Progenitor cell of endocrine pancreas (in vitro differentiated cells): Measurements from ENCODE around the gene KCNK18. TPM values are rescaled to one million over a fixed set of nuclear protein-coding genes. Genes with fewer than 3 reads are reported as not detected.
"Not testable (repeated sequence)": the region's sequence is repeated elsewhere in the genome, so short reads cannot be mapped to it uniquely, and the experiment has no call there.

Experiments
- DNase-seq: peaks from one replicate; pipeline ENCODE4 v3.0.0; 2021; ENCODE audit warnings: low spot score; ENCODE audit not compliant: unreplicated experiment
- H3K27ac Mint-ChIP-seq: 2 replicates; pipeline ENCODE4 v1.8.0; 2021; ENCODE audit warnings: mild to moderate bottlenecking, moderate library complexity, mixed read lengths
- H3K27me3 Mint-ChIP-seq: 2 replicates; pipeline ENCODE4 v1.8.0; 2021; ENCODE audit warnings: mixed read lengths
- H3K36me3 Mint-ChIP-seq: 2 replicates; pipeline ENCODE4 v1.8.0; 2022; ENCODE audit warnings: mixed read lengths; ENCODE audit not compliant: insufficient read depth
- H3K4me1 Mint-ChIP-seq: 2 replicates; pipeline ENCODE4 v1.8.0; 2021; ENCODE audit warnings: low read depth, mixed read lengths
- H3K4me3 Mint-ChIP-seq: 2 replicates; pipeline ENCODE4 v1.8.0; 2021; ENCODE audit warnings: low read depth, mild to moderate bottlenecking, moderate library complexity, mixed read lengths
- H3K9me3 Mint-ChIP-seq: 2 replicates; pipeline ENCODE4 v1.8.0; 2021; ENCODE audit warnings: low read depth, mixed read lengths
- total RNA-seq: library from RNA; stranded (reverse); gene quantifications from 2 replicates; pipeline ENCODE4 v1.2.1, GENCODE V29; 2021
- TF ChIP-seq, protein P1 (sequence below): fragments of 200-600 bp; sonication (generic); IDR thresholded peaks from one replicate; pipeline ENCODE4 v1.5.0; 2021; ENCODE audit warnings: antibody characterized with exemption, mild to moderate bottlenecking; ENCODE audit not compliant: unreplicated experiment

KCNK18 gene
- total RNA-seq, 1 donor from 2014 or later: not detected

- no peak overlapping the region for H3K4me3 Mint-ChIP-seq
- no peaks in the 10 kb centered on the region for H3K4me1 Mint-ChIP-seq
- peaks cover 7% of the 10 kb centered on the region for H3K9me3 Mint-ChIP-seq
- no peaks in the 10 kb centered on the region for H3K36me3 Mint-ChIP-seq
- no peak overlapping the region for H3K27ac Mint-ChIP-seq
- TF ChIP-seq, protein P1, sequence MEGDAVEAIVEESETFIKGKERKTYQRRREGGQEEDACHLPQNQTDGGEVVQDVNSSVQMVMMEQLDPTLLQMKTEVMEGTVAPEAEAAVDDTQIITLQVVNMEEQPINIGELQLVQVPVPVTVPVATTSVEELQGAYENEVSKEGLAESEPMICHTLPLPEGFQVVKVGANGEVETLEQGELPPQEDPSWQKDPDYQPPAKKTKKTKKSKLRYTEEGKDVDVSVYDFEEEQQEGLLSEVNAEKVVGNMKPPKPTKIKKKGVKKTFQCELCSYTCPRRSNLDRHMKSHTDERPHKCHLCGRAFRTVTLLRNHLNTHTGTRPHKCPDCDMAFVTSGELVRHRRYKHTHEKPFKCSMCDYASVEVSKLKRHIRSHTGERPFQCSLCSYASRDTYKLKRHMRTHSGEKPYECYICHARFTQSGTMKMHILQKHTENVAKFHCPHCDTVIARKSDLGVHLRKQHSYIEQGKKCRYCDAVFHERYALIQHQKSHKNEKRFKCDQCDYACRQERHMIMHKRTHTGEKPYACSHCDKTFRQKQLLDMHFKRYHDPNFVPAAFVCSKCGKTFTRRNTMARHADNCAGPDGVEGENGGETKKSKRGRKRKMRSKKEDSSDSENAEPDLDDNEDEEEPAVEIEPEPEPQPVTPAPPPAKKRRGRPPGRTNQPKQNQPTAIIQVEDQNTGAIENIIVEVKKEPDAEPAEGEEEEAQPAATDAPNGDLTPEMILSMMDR: no peak
- peaks cover 64% of the 10 kb centered on the region for H3K27me3 Mint-ChIP-seq
- no peak for DNase-seq
Observed at GRCh38 chr10:117228210-117228609, 30.9 kb downstream of the KCNK18 start.

DNA sequence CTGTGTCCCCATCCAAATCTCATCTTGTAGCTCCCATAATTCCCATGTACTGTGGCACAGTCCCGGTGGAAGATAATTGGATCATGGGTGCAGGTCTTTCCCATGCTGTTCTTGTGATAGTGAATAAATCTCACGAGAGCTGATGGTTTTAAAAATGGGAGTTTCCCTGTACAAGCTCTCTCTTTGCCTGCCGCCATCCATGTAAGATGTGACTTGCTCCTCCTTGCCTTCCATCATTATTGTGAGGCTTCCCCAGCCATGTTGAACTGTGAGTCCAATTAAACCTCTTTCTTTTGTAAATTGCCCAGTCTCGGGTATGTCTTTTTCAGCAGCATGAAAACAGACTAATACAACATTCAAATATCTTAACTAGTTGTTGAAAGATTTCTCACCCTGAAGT lies 32.8 kb downstream of the KCNK18 start:
- H3K9me3 Mint-ChIP-seq, DNase-seq, H3K4me3 Mint-ChIP-seq, H3K27ac Mint-ChIP-seq, H3K36me3 Mint-ChIP-seq, H3K4me1 Mint-ChIP-seq: not testable (repeated sequence)
- H3K27me3 Mint-ChIP-seq: peaks cover 79% of the 10 kb centered on the region

DNA sequence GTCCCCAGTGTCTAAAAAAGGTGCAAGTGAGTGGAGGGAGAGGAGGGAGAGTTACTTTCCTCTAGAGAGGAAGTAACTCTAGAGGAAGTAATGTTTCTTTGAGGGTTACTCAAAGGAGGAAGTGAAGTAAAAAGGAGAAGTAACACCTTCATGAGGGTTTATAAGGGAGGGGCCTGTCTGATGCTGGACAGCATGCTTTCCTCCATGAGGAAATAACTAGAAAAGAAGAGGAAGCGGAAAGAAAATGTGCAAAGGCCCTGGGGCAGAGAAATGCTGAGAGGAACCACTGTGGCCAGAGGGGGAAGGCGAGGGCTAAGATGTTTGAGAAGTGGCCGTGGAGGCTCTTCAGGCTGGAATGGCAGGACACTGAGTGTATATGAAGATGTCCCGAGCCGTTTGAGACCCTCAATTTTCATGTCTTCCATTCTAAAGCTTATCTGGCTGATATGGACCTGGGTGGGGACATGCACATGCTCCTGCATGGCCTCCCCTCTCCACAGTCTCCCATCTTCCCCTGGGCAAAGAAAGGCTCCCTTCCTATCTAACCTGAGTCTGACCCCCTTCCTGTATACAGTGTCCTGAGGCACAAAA lies 40.2 kb downstream of the KCNK18 start:
- no peaks in the 10 kb centered on the region for H3K9me3 Mint-ChIP-seq
- no peak overlapping the region for H3K4me3 Mint-ChIP-seq
- TF ChIP-seq, protein P1: no peak
- no peak for DNase-seq
- no peak overlapping the region for H3K27ac Mint-ChIP-seq
- peaks cover 73% of the 10 kb centered on the region for H3K27me3 Mint-ChIP-seq
- H3K4me1 Mint-ChIP-seq: no peaks in the 10 kb centered on the region
- H3K36me3 Mint-ChIP-seq: no peaks in the 10 kb centered on the region

- H3K36me3 Mint-ChIP-seq: no peaks in the 10 kb centered on the region
Observed at GRCh38 chr10:117239051-117239450, 41.8 kb downstream of the KCNK18 start.

DNA sequence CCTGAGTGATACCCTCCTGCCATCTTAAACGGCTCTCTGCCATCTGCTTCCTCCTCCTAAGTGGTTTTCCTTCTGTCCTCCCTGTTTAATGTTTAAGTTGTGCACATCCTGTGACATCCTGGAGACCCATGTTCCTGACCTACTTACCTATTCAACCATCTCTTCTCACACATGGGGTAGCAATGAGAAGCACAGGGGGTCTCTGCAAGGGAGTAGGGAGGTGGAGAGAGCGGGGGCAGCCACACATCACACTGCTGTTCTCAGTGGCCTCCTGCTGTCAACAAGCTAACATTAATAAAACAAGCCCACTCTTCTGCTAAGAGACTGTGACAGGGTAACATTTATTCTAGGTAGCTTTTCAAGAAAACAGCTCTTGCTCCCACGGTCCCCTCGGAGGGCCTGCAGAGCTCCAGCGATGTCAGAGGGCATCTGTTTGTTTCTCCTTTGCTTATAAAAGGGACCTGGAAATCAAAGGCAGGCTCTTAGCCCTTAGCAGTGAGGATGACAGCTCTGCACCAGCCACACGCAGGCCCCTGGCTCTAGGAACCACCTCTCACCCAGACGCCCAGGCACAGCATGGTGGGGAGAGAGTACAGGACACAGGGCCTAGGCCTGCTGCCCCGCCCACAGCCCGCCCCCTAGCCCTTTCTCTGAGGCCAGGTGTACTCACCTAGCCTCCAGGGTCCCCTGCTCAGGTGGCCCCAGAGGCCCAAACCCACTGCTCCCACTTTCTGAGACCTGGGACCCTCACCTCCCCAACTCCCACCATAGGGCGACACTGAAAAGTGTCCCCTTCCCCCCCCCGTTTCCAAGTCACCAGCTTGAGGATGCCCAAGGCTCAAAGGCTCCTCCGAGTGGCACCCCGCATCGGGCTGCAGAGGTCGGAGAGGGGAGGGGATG lies 42.7 kb downstream of the KCNK18 start:
- Mint-ChIP-seq H3K4me1 (no peaks in the 10 kb centered on the region), H3K9me3 (no peaks in the 10 kb centered on the region), H3K4me3 (no peak overlapping the region), H3K27me3 (peaks cover 78% of the 10 kb centered on the region), H3K27ac (no peak overlapping the region), H3K36me3 (no peaks in the 10 kb centered on the region)
- DNase-seq: no peak
- TF ChIP-seq, protein P1: no peak

More at GRCh38 chr10:117239051-117239450, 41.8 kb downstream of the KCNK18 start:
- Mint-ChIP-seq H3K9me3 (no peaks in the 10 kb centered on the region), H3K27ac (no peak overlapping the region), H3K27me3 (peaks cover 77% of the 10 kb centered on the region), H3K4me1 (no peaks in the 10 kb centered on the region), H3K4me3 (no peak overlapping the region)
- DNase-seq: no peak
- TF ChIP-seq, protein P1: no peak
